ENCODE results near the gene TTC16.

TTC16 gene

DNA sequence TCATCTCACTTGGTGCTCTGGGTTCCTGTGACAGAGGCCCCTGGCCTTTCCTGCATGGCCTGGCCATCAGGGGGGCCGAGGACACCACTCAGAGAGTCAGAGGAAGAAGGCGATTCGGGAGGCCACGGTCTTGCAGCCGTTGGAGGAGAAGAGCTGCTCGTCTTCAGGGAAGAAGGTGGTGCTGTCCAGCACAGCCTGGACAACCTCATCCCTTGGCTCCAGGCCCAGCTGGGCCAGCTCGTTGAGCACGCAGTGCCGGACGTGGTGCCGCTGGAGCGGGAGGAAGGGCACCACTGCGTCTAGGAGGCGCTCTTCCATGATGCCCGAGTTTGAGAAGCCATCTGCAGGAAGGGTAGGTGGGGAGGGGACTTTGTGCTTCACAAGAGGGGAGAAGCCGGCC, 16.1 kb downstream of the TTC16 start:
- no peak overlapping the region for H3K4me3 ChIP-seq (ENCODE audit: low read depth, low read length)
- no peak for DNase-seq (ENCODE audit: low read depth)
- TF ChIP-seq, protein P1, sequence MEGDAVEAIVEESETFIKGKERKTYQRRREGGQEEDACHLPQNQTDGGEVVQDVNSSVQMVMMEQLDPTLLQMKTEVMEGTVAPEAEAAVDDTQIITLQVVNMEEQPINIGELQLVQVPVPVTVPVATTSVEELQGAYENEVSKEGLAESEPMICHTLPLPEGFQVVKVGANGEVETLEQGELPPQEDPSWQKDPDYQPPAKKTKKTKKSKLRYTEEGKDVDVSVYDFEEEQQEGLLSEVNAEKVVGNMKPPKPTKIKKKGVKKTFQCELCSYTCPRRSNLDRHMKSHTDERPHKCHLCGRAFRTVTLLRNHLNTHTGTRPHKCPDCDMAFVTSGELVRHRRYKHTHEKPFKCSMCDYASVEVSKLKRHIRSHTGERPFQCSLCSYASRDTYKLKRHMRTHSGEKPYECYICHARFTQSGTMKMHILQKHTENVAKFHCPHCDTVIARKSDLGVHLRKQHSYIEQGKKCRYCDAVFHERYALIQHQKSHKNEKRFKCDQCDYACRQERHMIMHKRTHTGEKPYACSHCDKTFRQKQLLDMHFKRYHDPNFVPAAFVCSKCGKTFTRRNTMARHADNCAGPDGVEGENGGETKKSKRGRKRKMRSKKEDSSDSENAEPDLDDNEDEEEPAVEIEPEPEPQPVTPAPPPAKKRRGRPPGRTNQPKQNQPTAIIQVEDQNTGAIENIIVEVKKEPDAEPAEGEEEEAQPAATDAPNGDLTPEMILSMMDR (conservative IDR thresholded peaks at IDR 0.05; ENCODE audit: low read depth, low read length): no peak

DNA sequence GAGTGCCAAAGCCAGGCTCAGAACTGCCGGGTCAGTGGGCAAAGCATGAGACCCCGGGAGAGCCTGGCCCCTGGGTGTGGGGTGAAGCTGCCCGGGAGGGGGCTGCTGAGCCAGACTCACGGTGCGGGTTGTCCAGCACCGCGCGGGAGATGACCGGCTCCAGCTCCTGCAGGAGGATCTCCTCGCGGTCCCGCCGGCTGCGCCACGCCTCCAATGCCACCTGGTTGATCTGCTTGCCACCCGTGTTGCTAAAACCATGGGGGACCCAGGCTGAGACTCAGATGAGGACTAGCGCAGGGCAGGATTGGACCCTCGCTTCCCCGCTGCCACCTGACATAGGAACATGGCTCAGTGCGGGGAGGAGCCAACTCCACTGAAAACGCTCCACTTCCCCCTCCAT, 16.6 kb downstream of the TTC16 start:
- no peak for DNase-seq (ENCODE audit: low read depth)
- H3K4me3 ChIP-seq (ENCODE audit: low read depth, low read length): no peak overlapping the region
- TF ChIP-seq, protein P1 (conservative IDR thresholded peaks at IDR 0.05; ENCODE audit: low read depth, low read length): no peak

DNA sequence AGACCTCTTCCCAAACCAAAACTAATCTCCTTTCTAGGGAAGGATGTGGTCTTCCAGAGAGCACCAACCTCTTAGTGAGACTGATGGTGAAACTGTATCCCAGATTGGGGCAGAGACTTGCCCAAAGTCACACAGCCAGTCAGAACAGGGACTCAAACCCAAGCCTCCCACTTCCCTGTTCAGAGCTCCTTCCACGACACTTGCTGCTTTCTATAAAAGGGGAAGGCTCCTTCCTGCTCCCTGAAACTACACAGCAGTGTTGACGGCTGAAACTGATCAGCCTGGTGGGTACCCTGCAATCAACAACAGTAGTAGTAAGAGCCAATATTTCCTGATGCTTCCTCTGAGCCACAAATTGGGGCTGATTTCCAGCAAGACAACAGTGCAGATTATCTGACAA, 17.7 kb downstream of the TTC16 start:
- no peak for DNase-seq (ENCODE audit: low read depth)
- no peak overlapping the region for H3K4me3 ChIP-seq (ENCODE audit: low read depth, low read length)
- TF ChIP-seq, protein P1 (conservative IDR thresholded peaks at IDR 0.05; ENCODE audit: low read depth, low read length): no peak

DNA sequence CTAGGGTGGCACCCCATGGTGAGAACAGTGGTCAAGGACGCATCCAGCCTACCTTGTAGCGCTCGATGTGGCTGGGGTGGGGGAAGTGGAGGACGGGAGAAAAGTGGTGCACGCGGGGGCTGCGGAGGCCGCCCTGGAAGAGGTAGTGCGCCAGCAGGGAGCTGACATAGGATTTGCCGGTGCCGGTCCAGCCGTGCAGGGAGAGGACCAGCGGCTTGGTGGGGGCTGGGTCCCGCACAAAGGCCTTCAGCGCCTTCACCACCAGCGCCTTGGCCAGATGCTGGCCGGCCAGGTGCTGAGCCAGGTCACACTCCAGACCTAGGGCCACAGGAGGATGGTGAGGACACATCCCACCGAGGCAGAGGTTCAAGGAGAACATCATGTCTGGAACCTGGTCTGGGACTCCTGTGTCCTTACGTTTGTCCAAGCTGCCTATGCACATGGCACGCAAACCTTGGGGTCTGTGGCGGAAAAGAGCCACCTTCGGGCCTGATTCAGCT, 18.4 kb downstream of the TTC16 start:
- TF ChIP-seq, protein P1 (conservative IDR thresholded peaks at IDR 0.05; ENCODE audit: low read depth, low read length): no peak
- no peak for DNase-seq (ENCODE audit: low read depth)

DNA sequence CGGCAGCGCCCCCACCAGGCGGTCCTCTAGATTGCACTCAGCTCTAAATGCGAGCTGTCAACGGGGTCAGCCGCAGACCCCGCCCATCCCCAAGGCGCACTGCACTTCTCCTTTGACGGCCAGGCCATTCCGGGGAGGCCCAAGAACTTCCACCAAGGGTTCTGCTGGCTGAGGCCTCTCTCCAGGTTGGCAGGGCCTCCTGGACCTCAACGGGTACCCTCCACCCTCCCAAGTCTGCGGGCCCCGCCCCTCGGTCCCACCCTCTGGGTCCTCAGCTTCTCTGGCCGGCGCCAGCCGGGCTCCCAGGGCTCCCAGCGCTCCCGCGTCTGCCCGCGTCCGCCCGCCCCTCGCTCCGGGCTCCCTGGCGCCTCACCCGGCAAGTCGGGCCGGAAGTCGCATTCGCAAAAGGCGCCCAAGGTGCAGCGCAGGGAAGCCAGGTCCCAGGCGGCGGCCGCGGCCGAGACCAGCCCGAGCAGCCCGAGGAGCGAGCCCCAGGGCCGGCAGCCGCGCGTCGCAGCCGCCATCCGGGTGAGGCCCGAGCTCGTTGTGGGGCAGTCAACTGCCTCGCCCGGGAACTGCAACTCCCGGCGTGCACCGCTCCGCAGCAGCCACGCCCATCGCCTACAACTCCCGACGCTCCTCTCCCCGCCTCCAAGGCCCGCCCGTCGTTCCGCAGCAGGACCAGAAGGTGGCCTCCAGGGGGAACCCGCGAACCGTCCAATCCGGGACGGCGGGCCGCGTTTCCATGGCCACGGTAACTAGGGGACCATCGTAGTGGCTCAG, 19.1 kb downstream of the TTC16 start, which contains the start of gene TOR2A:
TOR2A (minus strand) TSS at position 548 of the 783 bp plus-strand sequence; CDS start at position 524, 24 bp downstream.
- TF ChIP-seq, protein P1 (conservative IDR thresholded peaks at IDR 0.05; ENCODE audit: low read depth, low read length): peak; percentile 95
- peak; percentile 99 for DNase-seq (ENCODE audit: low read depth)
- peak within 1 kb of the TSS; percentile 76 for H3K4me3 ChIP-seq (ENCODE audit: low read depth, low read length)

More for the DNA sequence above, 18.4 kb downstream of the TTC16 start:
- H3K4me3 ChIP-seq (ENCODE audit: low read depth, low read length): peak overlapping the region; percentile 76

DNA sequence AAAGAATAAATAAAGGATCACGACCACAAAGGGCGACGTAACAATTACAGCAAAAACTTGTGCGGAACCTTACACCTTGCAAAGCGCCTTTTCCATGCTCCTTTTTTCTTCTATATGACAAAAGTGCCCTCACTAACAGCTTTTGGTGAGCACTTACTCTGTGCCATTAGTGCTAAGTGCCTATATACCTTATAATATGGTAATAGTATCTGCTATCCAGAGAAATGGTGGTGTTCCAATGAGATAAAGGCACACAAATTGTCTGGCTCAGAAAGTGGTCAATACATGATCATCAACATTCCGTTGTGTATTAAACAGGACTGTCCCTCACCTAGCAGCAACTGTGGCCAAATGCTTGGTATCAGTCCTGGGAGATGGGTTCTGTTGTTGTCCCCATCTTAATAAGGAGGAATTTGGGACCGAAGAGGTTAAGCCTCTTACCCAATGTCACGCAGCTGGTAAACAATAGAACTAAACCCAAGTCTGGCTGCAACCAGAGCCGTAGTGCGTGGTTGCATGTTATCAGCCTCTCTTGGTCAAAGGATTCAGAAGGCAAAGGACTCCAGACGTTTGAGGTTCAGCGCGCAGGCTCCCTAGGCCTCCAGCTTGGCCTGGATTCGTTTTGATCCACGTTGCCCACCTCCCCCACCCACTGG, 19.8 kb downstream of the TTC16 start:
- TF ChIP-seq, protein P1 (conservative IDR thresholded peaks at IDR 0.05; ENCODE audit: low read depth, low read length): no peak
- no peak overlapping the region for H3K4me3 ChIP-seq (ENCODE audit: low read depth, low read length)
- no peak for DNase-seq (ENCODE audit: low read depth)

All from choroid plexus epithelial cell (primary cell).